Liver (tissue), 9 donors: ENCODE results near the gene BLOC1S3. TPM values are rescaled to one million over a fixed set of nuclear protein-coding genes. Genes with fewer than 3 reads are reported as not detected.

ENCODE experiments used
- DNase-seq: peaks from one replicate; pipeline ENCODE4 v3.0.0-alpha.2; 2017; ENCODE audit warnings: low spot score
- H3K27ac ChIP-seq, 2 donors: one replicate each; pipeline ENCODE4 v1.7.0; 2013; ENCODE audit warnings: inconsistent platforms in 2 of 2, low read length in 2 of 2, control low read depth in 1 of 2, low read depth in 1 of 2, mild to moderate bottlenecking in 1 of 2
- H3K27me3 ChIP-seq, 4 donors: one replicate each; pipeline versions ENCODE4 v1.6.1 to v1.7.0; 2013; ENCODE audit warnings: low read length in 3 of 4, inconsistent platforms in 1 of 4, mild to moderate bottlenecking in 1 of 4, moderate library complexity in 1 of 4; ENCODE audit not compliant: control insufficient read depth in 4 of 4, insufficient read depth in 4 of 4
- H3K36me3 ChIP-seq, 4 donors: one replicate each; pipeline versions ENCODE4 v1.6.1 to v1.7.0; 2013; ENCODE audit warnings: low read length in 3 of 4, mild to moderate bottlenecking in 3 of 4, low read depth in 1 of 4, moderate library complexity in 1 of 4; ENCODE audit not compliant: control insufficient read depth in 4 of 4, insufficient read depth in 3 of 4
- H3K4me1 ChIP-seq, 4 donors: one replicate each; pipeline versions ENCODE4 v1.6.1 to v1.7.0; 2013; ENCODE audit warnings: low read length in 3 of 4, mild to moderate bottlenecking in 3 of 4, moderate library complexity in 1 of 4; ENCODE audit not compliant: control insufficient read depth in 4 of 4, insufficient read depth in 4 of 4
- H3K4me3 ChIP-seq, 3 donors: one replicate each; pipeline versions ENCODE4 v1.6.1 to v1.7.0; 2013; ENCODE audit warnings: low read length in 3 of 3, control low read depth in 1 of 3, low read depth in 1 of 3, mild to moderate bottlenecking in 1 of 3
- H3K9ac ChIP-seq, 2 donors: one replicate each; pipeline ENCODE4 v1.7.0; 2013; ENCODE audit warnings: low read length in 2 of 2, mild to moderate bottlenecking in 2 of 2, moderate library complexity in 2 of 2, control low read depth in 1 of 2, low read depth in 1 of 2
- H3K9me3 ChIP-seq, 4 donors: one replicate each; pipeline versions ENCODE4 v1.6.1 to v1.7.0; 2013; ENCODE audit warnings: low read length in 3 of 4; ENCODE audit not compliant: control insufficient read depth in 4 of 4
- ATF3 ChIP-seq: IDR thresholded peaks from 2 replicates; pipeline ENCODE4 v1.6.1; 2016; ENCODE audit warnings: antibody characterized with exemption
- EGR1 ChIP-seq, 2 donors: IDR thresholded peaks; 2 replicates each; pipeline ENCODE4 v1.6.1; 2016 to 2018; ENCODE audit warnings: antibody characterized with exemption in 2 of 2, low read depth in 2 of 2
- FOXA2 ChIP-seq: IDR thresholded peaks from 2 replicates; pipeline ENCODE4 v1.6.1; 2016; ENCODE audit warnings: antibody characterized with exemption
- GABPA ChIP-seq, 2 donors: IDR thresholded peaks in 1 of 2; conservative IDR thresholded peaks in 1 of 2; 2 replicates each; pipeline ENCODE4 v1.6.1; 2016; ENCODE audit warnings: antibody characterized with exemption in 2 of 2, mild to moderate bottlenecking in 1 of 2, moderate library complexity in 1 of 2
- HNF4G ChIP-seq: IDR thresholded peaks from 2 replicates; pipeline ENCODE4 v1.6.1; 2016; ENCODE audit warnings: antibody characterized with exemption
- NR2F2 ChIP-seq: IDR thresholded peaks from 2 replicates; pipeline ENCODE4 v1.6.1; 2016; ENCODE audit warnings: antibody characterized with exemption
- RAD21 ChIP-seq, 2 donors: IDR thresholded peaks; 2 replicates each; pipeline ENCODE4 v1.6.1; 2016; ENCODE audit warnings: antibody characterized with exemption in 2 of 2, mild to moderate bottlenecking in 2 of 2
- RXRA ChIP-seq, 2 donors: IDR thresholded peaks; 2 replicates each; pipeline ENCODE4 v1.6.1; 2017 to 2018; ENCODE audit warnings: antibody characterized with exemption in 2 of 2, mild to moderate bottlenecking in 1 of 2
- SP1 ChIP-seq: IDR thresholded peaks from 2 replicates; pipeline ENCODE4 v1.6.1; 2018; ENCODE audit warnings: antibody characterized with exemption, mild to moderate bottlenecking
- TAF1 ChIP-seq: conservative IDR thresholded peaks from 2 replicates; pipeline ENCODE4 v1.6.1; 2016; ENCODE audit warnings: antibody characterized with exemption, mild to moderate bottlenecking
- YY1 ChIP-seq: IDR thresholded peaks from 2 replicates; pipeline ENCODE4 v1.6.1; 2016; ENCODE audit warnings: antibody characterized with exemption, mild to moderate bottlenecking
- ZBTB33 ChIP-seq: IDR thresholded peaks from 2 replicates; pipeline ENCODE4 v1.6.1; 2016; ENCODE audit warnings: antibody characterized with exemption
- WGBS: extraction: QIAGEN DNeasy Blood & Tissue Kit; methylation state at CpG from one replicate; pipeline ENCODE4 v1.1.7; 2013; 5-methylcytosine and 5-hydroxymethylcytosine counted together
- polyA plus RNA-seq, 2 donors: library from polyadenylated mRNA; stranded (reverse) in 1 of 2; unstranded in 1 of 2; fragments of 200-250 nt in 1 of 2; fragments of >200 nt in 1 of 2; fragmentation: Nextera tagmentation in 1 of 2; extraction: Ambion mirVana in 1 of 2; gene quantifications; one replicate each; pipeline versions ENCODE4 v1.2.1 to v1.2.3, GENCODE V29; 2013 to 2015
- total RNA-seq, 2 donors: library from RNA; depleted of rRNA; stranded (reverse); fragments of >200 nt; gene quantifications; one replicate each; pipeline ENCODE4 v1.2.3, GENCODE V29; 2014
- TF ChIP-seq, protein P1 (sequence below): IDR thresholded peaks from 2 replicates; pipeline ENCODE4 v1.6.1; 2016; ENCODE audit warnings: antibody characterized with exemption
- TF ChIP-seq, protein P2 (sequence below): IDR thresholded peaks from 2 replicates; pipeline ENCODE4 v1.6.1; 2016; ENCODE audit warnings: antibody characterized with exemption, mild to moderate bottlenecking
- donor health status: healthy.
- donor health status: healthy.
- donor health status: healthy.
- donor health status: healthy.
- donor health status: healthy.

BLOC1S3 gene
- total and polyA plus RNA-seq, 4 donors = 2.7 to 4.6 (median 4.2) TPM

GRCh38 chr19:45137179-45137761, 41.3 kb upstream of the BLOC1S3 start:
- Histone ChIP-seq H3K27ac (no peak overlapping the region), H3K36me3 (peaks cover 0 to 3% (median 0%) of the 10 kb centered on the region in 4 donors)
- no peak for TF ChIP-seq RAD21 (IDR thresholded peaks at IDR 0.05)
- TF ChIP-seq ZBTB33 = no peak
- TF ChIP-seq YY1 = no peak
- TF ChIP-seq, protein P1, sequence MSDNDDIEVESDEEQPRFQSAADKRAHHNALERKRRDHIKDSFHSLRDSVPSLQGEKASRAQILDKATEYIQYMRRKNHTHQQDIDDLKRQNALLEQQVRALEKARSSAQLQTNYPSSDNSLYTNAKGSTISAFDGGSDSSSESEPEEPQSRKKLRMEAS = no peak
- TF ChIP-seq TAF1 = no peak

DNA sequence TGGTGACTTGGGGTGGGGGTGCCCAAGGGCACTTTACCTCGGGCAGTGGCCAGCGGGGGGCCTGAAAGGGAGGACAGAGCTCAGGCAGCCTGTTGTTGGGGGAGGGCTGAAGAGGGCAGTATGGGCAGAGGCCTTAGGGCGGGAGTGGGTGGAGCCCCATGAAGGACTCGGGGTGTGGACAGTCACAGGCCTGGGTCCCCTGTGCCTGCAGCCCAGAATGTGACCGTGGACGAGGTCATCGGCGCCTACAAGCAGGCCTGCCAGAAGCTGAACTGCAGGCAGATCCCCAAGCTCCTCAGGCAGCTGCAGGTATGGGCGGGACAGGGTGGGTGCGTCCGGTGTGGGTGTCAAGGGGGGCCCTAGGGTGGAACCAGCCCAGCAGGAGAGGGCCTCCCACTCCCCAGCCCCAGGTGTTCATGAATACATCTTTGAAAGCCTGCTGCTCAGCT, 40.3 kb upstream of the BLOC1S3 start:
- Histone ChIP-seq H3K9me3 (no peaks in the 10 kb centered on the region), H3K27me3 (no peaks in the 10 kb centered on the region), H3K36me3 (peaks cover 0 to 3% (median 0%) of the 10 kb centered on the region in 4 donors), H3K9ac (no peak overlapping the region), H3K4me3 (no peak overlapping the region), H3K27ac (no peak overlapping the region), H3K4me1 (no peaks in the 10 kb centered on the region)
- no peak for DNase-seq
- WGBS = 91% methylated on average over 11 of the region's 11 CpGs
- TF ChIP-seq SP1 (no peak), ATF3 (no peak)

More at GRCh38 chr19:45137179-45137761, 41.3 kb upstream of the BLOC1S3 start:
- H3K4me1 ChIP-seq = no peaks in the 10 kb centered on the region
- no peak for DNase-seq
- H3K9me3 ChIP-seq = no peaks in the 10 kb centered on the region
- no peak overlapping the region for H3K9ac ChIP-seq
- 85% methylated on average over 17 of the region's 17 CpGs for WGBS
- no peaks in the 10 kb centered on the region for H3K27me3 ChIP-seq
- no peak overlapping the region for H3K4me3 ChIP-seq

DNA sequence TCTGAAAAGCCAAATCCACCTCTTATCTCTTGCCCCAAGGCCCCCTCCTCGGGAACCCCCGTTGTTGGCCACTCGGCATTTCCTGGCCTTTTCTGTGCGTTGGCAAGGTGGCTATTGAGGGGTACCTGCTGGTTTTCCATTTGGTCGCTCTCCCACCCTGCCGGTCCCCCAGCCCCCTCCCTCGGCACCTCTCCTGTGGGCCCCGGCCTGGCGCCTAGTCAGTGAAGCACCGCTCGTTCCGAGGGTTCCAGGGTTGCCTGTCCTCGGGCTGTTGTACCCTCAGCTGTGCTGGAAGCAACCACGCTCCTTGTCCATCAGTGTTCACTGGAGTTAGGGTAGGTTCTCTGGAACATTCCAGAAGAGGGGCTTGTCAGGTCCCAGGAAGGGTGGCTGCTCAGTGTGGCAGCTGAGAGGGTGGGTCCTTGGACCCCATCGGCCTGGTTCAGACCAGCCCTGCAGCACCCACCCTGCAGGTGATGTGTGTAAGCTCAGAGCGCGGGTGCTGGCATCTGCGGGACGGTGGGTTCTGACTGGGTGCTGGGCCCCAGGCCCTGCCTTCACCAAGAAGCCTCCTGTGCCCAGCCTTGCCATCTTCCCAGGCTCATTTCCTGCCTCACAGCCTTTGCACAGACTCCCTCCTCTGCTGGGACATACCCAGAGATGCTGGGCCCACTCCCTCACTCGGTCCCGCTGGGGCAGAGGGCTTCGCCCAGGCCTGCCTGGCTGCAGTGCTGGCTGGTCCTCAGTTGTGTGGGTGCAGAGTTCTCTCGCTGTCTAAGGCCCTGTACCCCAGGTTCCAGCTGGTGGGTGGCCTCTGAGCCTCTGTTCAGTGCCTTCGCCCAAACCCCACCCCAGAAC, 39.1 kb upstream of the BLOC1S3 start:
- no peaks in the 10 kb centered on the region for H3K27me3 ChIP-seq
- no peak overlapping the region for H3K9ac ChIP-seq
- no peaks in the 10 kb centered on the region for H3K9me3 ChIP-seq
- H3K4me1 ChIP-seq = no peaks in the 10 kb centered on the region
- no peak for DNase-seq
- no peak overlapping the region for H3K4me3 ChIP-seq
- peaks cover 0 to 3% (median 0%) of the 10 kb centered on the region in 4 donors for H3K36me3 ChIP-seq
- H3K27ac ChIP-seq = no peak overlapping the region
- 97% methylated on average over 24 of the region's 24 CpGs for WGBS
- TF ChIP-seq GABPA (IDR thresholded peaks at IDR 0.05 in 1 of 2, conservative IDR thresholded peaks at IDR 0.05 in 1 of 2) (no peak), RAD21 (IDR thresholded peaks at IDR 0.05) (no peak), EGR1 (IDR thresholded peaks at IDR 0.05; ENCODE audit: low read depth in 2 of 2) (no peak), SP1 (no peak), NR2F2 (no peak), RXRA (IDR thresholded peaks at IDR 0.05) (no peak), HNF4G (no peak), FOXA2 (no peak), ZBTB33 (no peak), ATF3 (no peak)
- TF ChIP-seq, protein P2, sequence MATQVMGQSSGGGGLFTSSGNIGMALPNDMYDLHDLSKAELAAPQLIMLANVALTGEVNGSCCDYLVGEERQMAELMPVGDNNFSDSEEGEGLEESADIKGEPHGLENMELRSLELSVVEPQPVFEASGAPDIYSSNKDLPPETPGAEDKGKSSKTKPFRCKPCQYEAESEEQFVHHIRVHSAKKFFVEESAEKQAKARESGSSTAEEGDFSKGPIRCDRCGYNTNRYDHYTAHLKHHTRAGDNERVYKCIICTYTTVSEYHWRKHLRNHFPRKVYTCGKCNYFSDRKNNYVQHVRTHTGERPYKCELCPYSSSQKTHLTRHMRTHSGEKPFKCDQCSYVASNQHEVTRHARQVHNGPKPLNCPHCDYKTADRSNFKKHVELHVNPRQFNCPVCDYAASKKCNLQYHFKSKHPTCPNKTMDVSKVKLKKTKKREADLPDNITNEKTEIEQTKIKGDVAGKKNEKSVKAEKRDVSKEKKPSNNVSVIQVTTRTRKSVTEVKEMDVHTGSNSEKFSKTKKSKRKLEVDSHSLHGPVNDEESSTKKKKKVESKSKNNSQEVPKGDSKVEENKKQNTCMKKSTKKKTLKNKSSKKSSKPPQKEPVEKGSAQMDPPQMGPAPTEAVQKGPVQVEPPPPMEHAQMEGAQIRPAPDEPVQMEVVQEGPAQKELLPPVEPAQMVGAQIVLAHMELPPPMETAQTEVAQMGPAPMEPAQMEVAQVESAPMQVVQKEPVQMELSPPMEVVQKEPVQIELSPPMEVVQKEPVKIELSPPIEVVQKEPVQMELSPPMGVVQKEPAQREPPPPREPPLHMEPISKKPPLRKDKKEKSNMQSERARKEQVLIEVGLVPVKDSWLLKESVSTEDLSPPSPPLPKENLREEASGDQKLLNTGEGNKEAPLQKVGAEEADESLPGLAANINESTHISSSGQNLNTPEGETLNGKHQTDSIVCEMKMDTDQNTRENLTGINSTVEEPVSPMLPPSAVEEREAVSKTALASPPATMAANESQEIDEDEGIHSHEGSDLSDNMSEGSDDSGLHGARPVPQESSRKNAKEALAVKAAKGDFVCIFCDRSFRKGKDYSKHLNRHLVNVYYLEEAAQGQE = no peak
- TF ChIP-seq, protein P1 = no peak
